HepG2 (cell line): ENCODE measurements around the gene SETD1A. TPM values are rescaled to one million over a fixed set of nuclear protein-coding genes. Genes with fewer than 3 reads are reported as not detected.
A peak's percentile ranks its signal among the peaks of the same experiment; 100 is the strongest.

Experiments
- ATAC-seq: fragments of 200-7000 bp; cut with Tn5 transposase; 3 replicates; pipeline ENCODE4 v1.9.1; 2020; ENCODE audit warnings: mild to moderate bottlenecking, moderate library complexity
- BruUV-seq: library from RNA; stranded (reverse); fragments of 400-500 nt; replicated peaks from 2 replicates; lab custom pipeline; 2021; lab: Mats Ljungman, UMichigan
- CTCF ChIA-PET: fragments of 300-600 bp; formaldehyde crosslinking; extraction: SDS; loops from one replicate; lab custom pipeline; 2021; ENCODE audit warnings: low total read pairs, inconsistent platforms, low intra/inter-chr PET ratio; lab: Yijun Ruan, JAX
- POLR2A ChIA-PET: fragments of 350-600 bp; sonication (Branson Sonifier 250); formaldehyde crosslinking; loops from one replicate; lab custom pipeline; 2020; ENCODE audit warnings: antibody characterized with exemption, inconsistent platforms; lab: Yijun Ruan, JAX
- DNase-seq: peaks from one replicate; pipeline ENCODE4 v3.0.0-alpha.2; 2015; ENCODE audit warnings: low spot score
- FAIRE-seq: peaks from 3 replicates; lab custom pipeline; 2011; peaks lifted over from hg19 to GRCh38; lab: Jason Lieb, UNC
- H2AFZ ChIP-seq: one replicate; pipeline ENCODE4 v1.6.1; 2011; ENCODE audit warnings: low read length, inconsistent platforms
- H3K27ac ChIP-seq: fragments of 300-600 bp; 3 replicates; pipeline ENCODE4 v1.8.0; 2011; ENCODE audit warnings: mixed run types, mild to moderate bottlenecking, mixed read lengths, low read length, inconsistent platforms; ENCODE audit not compliant: insufficient read depth; ENCODE audit errors: extremely low read length
- H3K27me3 ChIP-seq, 2 experiments: fragments of 200-600 bp in 1 of 2; 2 replicates in 1 of 2; 3 replicates in 1 of 2; pipeline versions ENCODE4 v1.6.0 to v1.8.0; 2011; ENCODE audit warnings: low read length in 2 of 2, mild to moderate bottlenecking in 2 of 2, moderate library complexity in 2 of 2, inconsistent platforms in 1 of 2; ENCODE audit not compliant: insufficient read depth in 2 of 2, control insufficient read depth in 1 of 2
- H3K36me3 ChIP-seq, 2 experiments: fragments of 200-600 bp in 1 of 2; replicated peaks in 1 of 2; 2 replicates in 1 of 2; 3 replicates in 1 of 2; pipeline versions ENCODE4 v1.5.1 to v1.8.0; 2011; ENCODE audit warnings: low read length in 2 of 2, inconsistent platforms in 1 of 2; ENCODE audit not compliant: insufficient read depth in 2 of 2, control insufficient read depth in 1 of 2
- H3K4me1 ChIP-seq: 2 replicates; pipeline ENCODE4 v1.5.1; 2012; ENCODE audit warnings: low read length, inconsistent platforms; ENCODE audit not compliant: insufficient read depth
- H3K4me2 ChIP-seq: 2 replicates; pipeline ENCODE4 v1.6.0; 2011; ENCODE audit warnings: low read depth, low read length, inconsistent platforms
- H3K4me3 ChIP-seq, 3 experiments: fragments of 200-600 bp in 1 of 3; sonication (generic), shearing (Covaris generic) in 1 of 3; replicated peaks in 1 of 3; 2 replicates each; pipeline ENCODE4 v1.5.1; 2011 to 2016; ENCODE audit warnings: low read length in 3 of 3, inconsistent platforms in 2 of 3, low read depth in 2 of 3, mild to moderate bottlenecking in 2 of 3, control low read depth in 1 of 3, mixed read lengths in 1 of 3; ENCODE audit not compliant: insufficient read depth in 1 of 3
- H3K79me2 ChIP-seq: one replicate; pipeline ENCODE4 v1.6.1; 2011; ENCODE audit warnings: low read length, inconsistent platforms; ENCODE audit not compliant: insufficient read depth
- H3K9ac ChIP-seq: 2 replicates; pipeline ENCODE4 v1.6.0; 2011; ENCODE audit warnings: mild to moderate bottlenecking, low read depth, low read length, inconsistent platforms; ENCODE audit not compliant: insufficient read depth
- H3K9me3 ChIP-seq: 2 replicates; pipeline ENCODE4 v1.5.1; 2012; ENCODE audit warnings: mild to moderate bottlenecking, low read length
- H4K20me1 ChIP-seq: 2 replicates; pipeline ENCODE4 v1.6.0; 2011; ENCODE audit warnings: inconsistent platforms, mild to moderate bottlenecking, low read length, moderate library complexity; ENCODE audit not compliant: insufficient read depth
- AKAP8 ChIP-seq: sonication (generic); formaldehyde crosslinking; IDR thresholded peaks from 2 replicates; pipeline ENCODE4 v1.5.1; 2020; ENCODE audit warnings: mild to moderate bottlenecking, missing genetic modification reagents
- ARHGAP35 ChIP-seq: sonication (generic); formaldehyde crosslinking; IDR thresholded peaks from 2 replicates; pipeline ENCODE4 v1.9.0; 2022; ENCODE audit warnings: mild to moderate bottlenecking, inconsistent platforms, moderate library complexity, missing genetic modification reagents, borderline replicate concordance
- HINFP ChIP-seq: sonication (generic); formaldehyde crosslinking; IDR thresholded peaks from 2 replicates; pipeline ENCODE4 v1.4.0; 2020; ENCODE audit warnings: low read depth, mild to moderate bottlenecking, missing genetic modification reagents
- KAT7 ChIP-seq: IDR thresholded peaks from 2 replicates; pipeline ENCODE4 v1.6.1; 2018; ENCODE audit warnings: borderline replicate concordance, missing compliant biosample characterization
- PAXIP1 ChIP-seq: sonication (generic); formaldehyde crosslinking; conservative IDR thresholded peaks from 2 replicates; pipeline ENCODE4 v1.4.0; 2020; ENCODE audit warnings: mild to moderate bottlenecking, missing genetic modification reagents, moderate library complexity
- RCOR2 ChIP-seq: IDR thresholded peaks from 2 replicates; pipeline ENCODE4 v1.6.1; 2016; ENCODE audit warnings: missing biosample characterization, missing genetic modification reagents
- SRSF1 ChIP-seq: fragments of 200-400 bp; formaldehyde crosslinking; optimal IDR thresholded peaks from 2 replicates; pipeline ENCODE3; 2017; ENCODE audit warnings: mild to moderate bottlenecking, low read depth, low read length, moderate library complexity
- TSC22D2 ChIP-seq: sonication (generic); formaldehyde crosslinking; IDR thresholded peaks from 2 replicates; pipeline ENCODE4 v1.5.1; 2020; ENCODE audit warnings: missing genetic modification reagents, mild to moderate bottlenecking, borderline replicate concordance
- ZBTB26 ChIP-seq: IDR thresholded peaks from 2 replicates; pipeline ENCODE4 v1.6.1; 2016; ENCODE audit warnings: missing compliant biosample characterization, missing genetic modification reagents, borderline replicate concordance
- ZNF567 ChIP-seq: sonication (generic); formaldehyde crosslinking; IDR thresholded peaks from 2 replicates; pipeline ENCODE4 v1.8.1; 2023; ENCODE audit warnings: mild to moderate bottlenecking, missing genetic modification reagents, borderline replicate concordance
- ZNF589 ChIP-seq: sonication (generic); formaldehyde crosslinking; conservative IDR thresholded peaks from 2 replicates; pipeline ENCODE4 v1.8.0; 2022; ENCODE audit warnings: mild to moderate bottlenecking, moderate library complexity, missing genetic modification reagents
- ZNF772 ChIP-seq: sonication (generic); formaldehyde crosslinking; IDR thresholded peaks from 2 replicates; pipeline ENCODE4 v1.5.0; 2020; ENCODE audit warnings: mild to moderate bottlenecking, missing genetic modification reagents
- WGBS: methylation state at CpG from one replicate; pipeline ENCODE4 v1.1.6; 2017; ENCODE audit warnings: low lambda C conversion rate; 5-methylcytosine and 5-hydroxymethylcytosine counted together
- in situ Hi-C: cut with HindIII; loops from 2 replicates; pipeline ENCODE4 v1.10.0; 2017; ENCODE audit warnings: low pct_unique_long_range_greater_than_20kb; ENCODE audit not compliant: extremely low pct_ligation_motif_present
- intact Hi-C: fragments of 100-400 bp; cut with micrococcal nuclease; formaldehyde crosslinking; loops from one replicate; pipeline ENCODE4 v1.10.0; 2022; ENCODE audit not compliant: unreplicated experiment
- polyA plus RNA-seq, 8 experiments: library from polyadenylated mRNA; depleted of rRNA in 3 of 8; stranded (reverse) in 7 of 8; unstranded in 1 of 8; fragments of >200 nt; fragmentation: Illumina TruSeq in 4 of 8; extraction: Trizol in 4 of 8; gene quantifications; 2 replicates each; pipeline versions ENCODE4 v1.2.1 to v1.2.3, GENCODE V29; 2011 to 2016; ENCODE audit warnings: low read depth in 4 of 8, missing spikeins in 1 of 8, mixed read lengths in 1 of 8; ENCODE audit not compliant: insufficient read depth in 1 of 8
- total RNA-seq, 5 experiments: library from RNA; depleted of rRNA; stranded (reverse); fragments of >200 nt; fragmentation: Illumina TruSeq; extraction: Trizol; gene quantifications; 2 replicates each; pipeline ENCODE4 v1.2.3, GENCODE V29; 2016; ENCODE audit warnings: low read depth in 1 of 5
- TF ChIP-seq, protein P1 (sequence below): sonication (generic); formaldehyde crosslinking; IDR thresholded peaks from 2 replicates; pipeline ENCODE4 v1.5.1; 2020; ENCODE audit warnings: missing genetic modification reagents, mild to moderate bottlenecking, borderline replicate concordance
- TF ChIP-seq, protein P2 (sequence below): sonication (generic); formaldehyde crosslinking; IDR thresholded peaks from 2 replicates; pipeline ENCODE4 v1.5.0; 2020; ENCODE audit warnings: missing genetic modification reagents, mild to moderate bottlenecking, borderline replicate concordance

Gene SETD1A
- total and polyA plus RNA-seq, 2 of the 13 experiments (the other 11 are each of a cell fraction or from before 2014, with no cell fraction given): 3.8 to 5.6 TPM

DNA sequence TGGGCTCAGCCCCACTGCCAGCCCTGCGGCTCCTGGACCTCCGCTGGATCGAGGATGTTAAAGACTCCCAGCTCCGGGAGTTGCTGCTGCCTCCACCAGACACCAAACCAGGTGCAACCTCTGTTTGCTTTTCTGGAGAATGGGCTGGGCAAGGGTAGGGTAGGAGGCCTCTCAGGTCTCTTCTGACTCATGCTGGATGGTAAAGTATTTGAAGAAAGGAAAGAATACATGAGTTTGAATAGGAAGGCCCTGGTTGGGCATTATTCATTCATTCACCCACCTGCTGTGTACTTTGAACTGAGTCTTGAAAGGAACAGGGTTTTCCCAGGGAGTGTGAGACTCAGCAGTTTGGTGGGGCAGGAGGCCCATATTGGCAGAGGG lies 15.1 kb upstream of the SETD1A start:
- peak; percentile 7; the same call in 2 of the 3 replicates for ATAC-seq
- Histone ChIP-seq H3K36me3 (peaks cover 10 to 24% of the 10 kb centered on the region in 2 experiments; a peak in 4 of 5 replicates), H3K4me3 (peak overlapping the region in 2 of 3 experiments; percentile 32 to 54; a peak in 2 of 6 replicates), H3K4me1 (peaks cover 17% of the 10 kb centered on the region), H3K27ac (peak overlapping the region; percentile 37), H3K4me2 (peak overlapping the region; percentile 62), H3K79me2 (no peaks in the 10 kb centered on the region), H3K9ac (peak overlapping the region; percentile 48; the same call in 1 of the 2 replicates), H4K20me1 (no peaks in the 10 kb centered on the region), H3K9me3 (no peaks in the 10 kb centered on the region), H3K27me3 (no peaks in the 10 kb centered on the region), H2AFZ (no peak overlapping the region)
- 41% methylated on average over 4 of the region's 4 CpGs for WGBS
- POLR2A ChIA-PET: interaction anchor here (0.7 to 2.4 kb wide), 21 partner anchors 7 to 332 kb away, joined by 3 to 20 read pairs (median 4); partner anchors contain the start of genes FBXL19, HSD3B7, KAT8 and ZNF629
- BruUV-seq: no TSS peak
- no peak for DNase-seq
- intact Hi-C loops: no loop called here
- no peak for FAIRE-seq
- in situ Hi-C loops: no loop called here
- CTCF ChIA-PET: interaction anchor here (0.8 kb wide), 1 partner anchor 11 kb away, joined by 4 read pairs; no protein-coding TSS in a partner anchor
- TF ChIP-seq ZNF567 (CRISPR knock-in tag) (no peak), RCOR2 (0 out of 2 replicates have a peak, but pooled peaks have one; percentile 54), AKAP8 (CRISPR knock-in tag) (0 out of 2 replicates have a peak, but pooled peaks have one; percentile 17), HINFP (no peak), ZNF589 (CRISPR knock-in tag) (0 out of 2 replicates have a peak, but pooled peaks have one; percentile 15), TSC22D2 (no peak), ZNF772 (CRISPR knock-in tag) (0 out of 2 replicates have a peak, but pooled peaks have one; percentile 6), SRSF1 (no peak), PAXIP1 (CRISPR knock-in tag) (no peak), ZBTB26 (CRISPR knock-in tag) (peak; percentile 89; the same call in 1 of the 2 replicates), ARHGAP35 (CRISPR knock-in tag) (0 out of 2 replicates have a peak, but pooled peaks have one; percentile 3), KAT7 (CRISPR knock-in tag) (0 out of 2 replicates have a peak, but pooled peaks have one; percentile 3)
- TF ChIP-seq, protein P1, sequence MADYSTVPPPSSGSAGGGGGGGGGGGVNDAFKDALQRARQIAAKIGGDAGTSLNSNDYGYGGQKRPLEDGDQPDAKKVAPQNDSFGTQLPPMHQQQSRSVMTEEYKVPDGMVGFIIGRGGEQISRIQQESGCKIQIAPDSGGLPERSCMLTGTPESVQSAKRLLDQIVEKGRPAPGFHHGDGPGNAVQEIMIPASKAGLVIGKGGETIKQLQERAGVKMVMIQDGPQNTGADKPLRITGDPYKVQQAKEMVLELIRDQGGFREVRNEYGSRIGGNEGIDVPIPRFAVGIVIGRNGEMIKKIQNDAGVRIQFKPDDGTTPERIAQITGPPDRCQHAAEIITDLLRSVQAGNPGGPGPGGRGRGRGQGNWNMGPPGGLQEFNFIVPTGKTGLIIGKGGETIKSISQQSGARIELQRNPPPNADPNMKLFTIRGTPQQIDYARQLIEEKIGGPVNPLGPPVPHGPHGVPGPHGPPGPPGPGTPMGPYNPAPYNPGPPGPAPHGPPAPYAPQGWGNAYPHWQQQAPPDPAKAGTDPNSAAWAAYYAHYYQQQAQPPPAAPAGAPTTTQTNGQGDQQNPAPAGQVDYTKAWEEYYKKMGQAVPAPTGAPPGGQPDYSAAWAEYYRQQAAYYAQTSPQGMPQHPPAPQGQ (CRISPR knock-in tag): no peak
- TF ChIP-seq, protein P2, sequence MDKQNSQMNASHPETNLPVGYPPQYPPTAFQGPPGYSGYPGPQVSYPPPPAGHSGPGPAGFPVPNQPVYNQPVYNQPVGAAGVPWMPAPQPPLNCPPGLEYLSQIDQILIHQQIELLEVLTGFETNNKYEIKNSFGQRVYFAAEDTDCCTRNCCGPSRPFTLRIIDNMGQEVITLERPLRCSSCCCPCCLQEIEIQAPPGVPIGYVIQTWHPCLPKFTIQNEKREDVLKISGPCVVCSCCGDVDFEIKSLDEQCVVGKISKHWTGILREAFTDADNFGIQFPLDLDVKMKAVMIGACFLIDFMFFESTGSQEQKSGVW (CRISPR knock-in tag): no peak
